Transverse colon (tissue), 4 donors: ENCODE measurements around the gene TANGO2. TPM values are rescaled to one million over a fixed set of nuclear protein-coding genes. Genes with fewer than 3 reads are reported as not detected.

ENCODE experiments used
- DNase-seq: peaks from one replicate; pipeline ENCODE4 v3.0.0-alpha.2; 2019
- H3K27ac ChIP-seq, 4 donors: fragments of 200-600 bp; sonication (generic); 2 replicates each; pipeline ENCODE4 v1.5.1; 2016 to 2018; ENCODE audit warnings: inconsistent platforms in 4 of 4
- H3K27me3 ChIP-seq: fragments of 200-600 bp; sonication (generic); 2 replicates; pipeline ENCODE4 v1.5.1; 2017; ENCODE audit warnings: inconsistent platforms
- H3K36me3 ChIP-seq, 4 donors: fragments of 200-600 bp; sonication (generic); 2 replicates each; pipeline ENCODE4 v1.5.1; 2017 to 2019; ENCODE audit warnings: inconsistent platforms in 4 of 4
- H3K4me1 ChIP-seq, 4 donors: fragments of 200-600 bp; sonication (generic); 2 replicates each; pipeline ENCODE4 v1.5.1; 2017 to 2020; ENCODE audit warnings: inconsistent platforms in 4 of 4
- H3K4me3 ChIP-seq, 4 donors: fragments of 200-600 bp; sonication (generic); 1 replicate in 1 of 4; 2 replicates in 3 of 4; pipeline versions ENCODE4 v1.5.1 to v1.6.1; 2017 to 2019; ENCODE audit warnings: inconsistent platforms in 4 of 4
- H3K9me3 ChIP-seq, 2 donors: fragments of 200-600 bp; sonication (generic); 2 replicates each; pipeline ENCODE4 v1.5.1; 2017 to 2019; ENCODE audit warnings: inconsistent platforms in 2 of 2
- EP300 ChIP-seq: sonication (generic); formaldehyde crosslinking; IDR thresholded peaks from one replicate; pipeline ENCODE4 v1.6.1; 2017; ENCODE audit warnings: antibody characterized with exemption, low read depth
- POLR2A ChIP-seq: fragments of 450-650 bp; IDR thresholded peaks from one replicate; pipeline ENCODE4 v1.6.1; 2016; ENCODE audit warnings: antibody characterized with exemption, mild to moderate bottlenecking, moderate library complexity
- POLR2AphosphoS5 ChIP-seq, 3 donors: sonication (generic); formaldehyde crosslinking; IDR thresholded peaks; one replicate each; pipeline ENCODE4 v1.6.1; 2016; ENCODE audit warnings: antibody characterized with exemption in 3 of 3
- WGBS, 2 donors: methylation state at CpG; one replicate each; pipeline ENCODE4 v1.1.5; 2018; ENCODE audit warnings: low coverage in 1 of 2; 5-methylcytosine and 5-hydroxymethylcytosine counted together
- in situ Hi-C, 4 donors: fragments of 200-750 bp; cut with MboI; loops; one replicate each; pipeline versions ENCODE4 v1.15.0 to v1.15.1; 2017; ENCODE audit warnings: low sequenced_read_pairs in 3 of 4, low pct_ligation_motif_present in 1 of 4, low pct_unique_long_range_greater_than_20kb in 1 of 4
- intact Hi-C: fragments of 100-400 bp; cut with DNase I; formaldehyde crosslinking; loops from one replicate; pipeline ENCODE4 v1.15.1; 2023; ENCODE audit warnings: low total_unique reads
- total RNA-seq, 4 donors: library from RNA; depleted of rRNA; stranded (reverse); fragments of >200 nt; gene quantifications; one replicate each; pipeline ENCODE4 v1.1.0, GENCODE V29; 2016
- TF ChIP-seq, protein P1 (sequence below), 5 experiments: fragments of 200-600 bp in 3 of 5; fragments of 450-650 bp in 2 of 5; sonication (generic) in 3 of 5; IDR thresholded peaks; 1 replicate in 2 of 5; 2 replicates in 3 of 5; pipeline ENCODE4 v1.5.1; 2016 to 2017; ENCODE audit warnings: antibody characterized with exemption in 5 of 5, inconsistent platforms in 3 of 5, mild to moderate bottlenecking in 2 of 5, moderate library complexity in 1 of 5

TANGO2 gene
- total RNA-seq, 4 donors from 2014 or later = 32.9 to 101 (median 50.6) TPM

DNA sequence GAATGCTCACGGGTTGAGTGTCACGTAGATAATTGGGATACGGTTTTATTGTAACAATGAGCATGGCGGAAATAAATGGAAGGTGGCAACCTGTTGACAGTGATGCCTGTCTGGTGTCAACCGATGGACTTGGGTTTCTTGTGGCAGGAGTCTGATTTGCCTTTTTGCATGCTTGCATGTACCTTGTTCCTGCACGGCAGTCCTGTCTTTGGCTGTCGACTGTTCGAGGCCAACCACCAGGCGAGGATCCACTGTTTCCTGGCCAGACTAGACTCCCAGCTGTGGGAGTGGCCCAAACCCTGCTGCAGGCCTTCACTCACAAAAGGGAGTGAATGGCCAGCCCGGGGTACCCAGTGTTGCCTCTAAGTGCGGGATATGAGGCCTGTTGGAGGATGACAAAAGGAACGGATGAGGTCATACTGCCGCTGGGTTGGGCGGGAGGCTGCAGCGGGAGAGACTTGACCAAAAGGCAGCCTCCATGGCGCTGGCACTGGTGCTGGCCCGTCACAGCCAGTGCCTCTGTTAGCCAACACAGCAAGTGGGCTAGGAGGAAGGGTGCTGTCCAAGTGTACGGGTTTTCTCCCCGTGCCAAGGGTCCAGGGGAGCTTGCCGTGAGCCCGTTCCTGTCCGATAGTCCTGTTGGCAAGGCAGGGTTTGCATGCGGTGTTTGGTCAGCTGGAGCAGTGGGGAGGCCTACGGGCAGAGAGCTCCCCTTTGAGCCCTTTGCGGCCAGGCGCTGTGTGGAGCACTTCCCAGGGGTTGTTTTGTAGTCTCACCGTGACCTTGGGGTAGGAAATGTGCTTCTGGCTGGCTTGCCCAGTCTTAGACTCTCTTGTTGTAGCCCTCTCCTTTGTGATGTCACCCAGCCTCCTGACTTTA, 60.1 kb downstream of the TANGO2 start:
- DNase-seq = peak; percentile 25
- H3K27me3 ChIP-seq = no peaks in the 10 kb centered on the region
- H3K4me1 ChIP-seq = peaks cover 22 to 52% (median 30%) of the 10 kb centered on the region in 4 donors
- H3K36me3 ChIP-seq = peaks cover 0 to 5% (median 2%) of the 10 kb centered on the region in 4 donors
- WGBS, 2 donors = 0 to 12% methylated on average over 5 to 27 of the region's 27 CpGs
- in situ Hi-C loops = no loop called here
- TF ChIP-seq, protein P1, sequence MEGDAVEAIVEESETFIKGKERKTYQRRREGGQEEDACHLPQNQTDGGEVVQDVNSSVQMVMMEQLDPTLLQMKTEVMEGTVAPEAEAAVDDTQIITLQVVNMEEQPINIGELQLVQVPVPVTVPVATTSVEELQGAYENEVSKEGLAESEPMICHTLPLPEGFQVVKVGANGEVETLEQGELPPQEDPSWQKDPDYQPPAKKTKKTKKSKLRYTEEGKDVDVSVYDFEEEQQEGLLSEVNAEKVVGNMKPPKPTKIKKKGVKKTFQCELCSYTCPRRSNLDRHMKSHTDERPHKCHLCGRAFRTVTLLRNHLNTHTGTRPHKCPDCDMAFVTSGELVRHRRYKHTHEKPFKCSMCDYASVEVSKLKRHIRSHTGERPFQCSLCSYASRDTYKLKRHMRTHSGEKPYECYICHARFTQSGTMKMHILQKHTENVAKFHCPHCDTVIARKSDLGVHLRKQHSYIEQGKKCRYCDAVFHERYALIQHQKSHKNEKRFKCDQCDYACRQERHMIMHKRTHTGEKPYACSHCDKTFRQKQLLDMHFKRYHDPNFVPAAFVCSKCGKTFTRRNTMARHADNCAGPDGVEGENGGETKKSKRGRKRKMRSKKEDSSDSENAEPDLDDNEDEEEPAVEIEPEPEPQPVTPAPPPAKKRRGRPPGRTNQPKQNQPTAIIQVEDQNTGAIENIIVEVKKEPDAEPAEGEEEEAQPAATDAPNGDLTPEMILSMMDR (IDR thresholded peaks at IDR 0.05) = no peak
- TF ChIP-seq POLR2AphosphoS5 (IDR thresholded peaks at IDR 0.05) (no peak), EP300 (no peak), POLR2A (no peak)
- H3K27ac ChIP-seq = peak overlapping the region; percentile 92 to 98 (median 94)
- no peaks in the 10 kb centered on the region for H3K9me3 ChIP-seq
- intact Hi-C loops = no loop called here
- peak overlapping the region; percentile 62 to 94 (median 80) for H3K4me3 ChIP-seq

DNA sequence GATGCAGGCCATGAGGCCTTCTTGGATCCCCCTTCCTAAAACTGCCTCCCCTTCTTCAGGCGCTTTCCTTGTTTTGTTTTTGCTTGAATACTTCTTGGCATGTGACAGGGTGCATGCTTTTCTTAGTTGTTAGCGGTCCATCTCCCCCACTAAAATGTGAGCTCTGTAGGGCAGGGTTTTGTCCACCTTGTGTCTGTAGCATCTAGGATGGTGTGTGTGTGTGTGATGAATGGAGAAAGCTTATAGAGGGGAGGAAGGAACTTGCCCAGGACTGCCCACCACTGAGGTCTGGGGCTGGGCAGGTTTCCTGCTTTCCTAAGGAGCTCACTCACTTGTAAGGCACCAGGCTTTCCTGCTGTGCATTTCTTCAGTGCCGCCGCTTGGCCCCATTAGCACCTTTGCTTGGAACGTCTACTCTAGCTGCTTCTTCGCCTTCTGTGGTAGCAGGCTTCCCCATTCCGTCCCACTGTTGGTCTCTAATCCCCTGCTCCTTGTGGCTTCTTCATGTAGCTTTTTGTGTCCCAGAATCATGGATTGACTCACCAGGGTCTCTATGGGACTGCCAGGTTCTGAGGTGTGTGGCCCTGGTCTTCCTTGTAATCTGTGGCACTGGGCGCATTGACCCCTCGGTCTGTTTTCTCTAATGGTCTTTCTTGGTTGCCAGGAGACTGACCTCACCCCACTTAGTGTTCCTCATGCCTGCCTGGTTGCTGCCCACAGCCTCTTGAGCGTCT, 62.4 kb downstream of the TANGO2 start:
- no peak for DNase-seq
- in situ Hi-C loops = no loop called here
- H3K27ac ChIP-seq = no peak overlapping the region
- H3K4me3 ChIP-seq = no peak overlapping the region
- no peaks in the 10 kb centered on the region for H3K9me3 ChIP-seq
- TF ChIP-seq POLR2AphosphoS5 (IDR thresholded peaks at IDR 0.05) = no peak
- TF ChIP-seq, protein P1 (IDR thresholded peaks at IDR 0.05) = no peak
- no peak for TF ChIP-seq EP300
- no peak for TF ChIP-seq POLR2A
- intact Hi-C loops = no loop called here
- 87 to 100% methylated on average over 1 to 10 of the region's 10 CpGs for WGBS, 2 donors
- peaks cover 22 to 52% (median 30%) of the 10 kb centered on the region in 4 donors for H3K4me1 ChIP-seq
- no peaks in the 10 kb centered on the region for H3K27me3 ChIP-seq
- H3K36me3 ChIP-seq = peaks cover 0 to 26% (median 4%) of the 10 kb centered on the region in 4 donors

DNA sequence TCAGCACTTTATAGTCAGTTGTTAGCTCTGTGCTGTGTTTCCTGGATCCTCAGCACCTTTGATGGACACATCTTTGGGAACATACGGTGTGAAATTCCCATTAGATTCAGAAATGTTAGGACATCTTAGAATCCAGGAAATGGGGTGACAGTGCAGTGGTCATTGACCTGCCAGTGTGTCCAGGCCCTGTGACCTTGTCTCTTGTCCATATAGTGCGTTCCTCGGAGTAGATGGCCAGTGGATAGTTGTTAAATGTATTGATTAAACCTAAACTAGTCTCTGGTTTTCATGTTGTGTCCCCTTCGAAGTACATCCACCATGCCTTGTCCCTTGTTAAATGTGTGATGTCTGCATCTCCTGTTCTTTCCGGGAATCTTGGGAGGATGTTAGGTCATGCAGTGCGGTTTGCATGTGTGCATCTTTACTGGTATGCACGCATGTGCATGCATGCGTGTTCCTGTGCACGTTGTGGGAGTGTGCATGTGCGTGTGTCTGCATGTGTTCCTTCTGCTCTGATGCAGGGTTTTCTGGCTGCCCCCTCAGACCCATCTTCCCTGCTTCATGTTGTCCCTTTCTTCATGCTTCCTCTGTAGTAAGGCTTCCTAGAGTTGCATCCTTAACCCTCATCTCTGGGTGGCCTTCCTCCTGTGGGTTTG, 63.1 kb downstream of the TANGO2 start:
- in situ Hi-C loops (no loop called here), intact Hi-C loops (no loop called here)
- no peak for DNase-seq
- Histone ChIP-seq H3K36me3 (peaks cover 0 to 31% (median 4%) of the 10 kb centered on the region in 4 donors), H3K27ac (no peak overlapping the region), H3K27me3 (no peaks in the 10 kb centered on the region), H3K4me3 (no peak overlapping the region), H3K4me1 (peaks cover 22 to 49% (median 30%) of the 10 kb centered on the region in 4 donors), H3K9me3 (no peaks in the 10 kb centered on the region)
- WGBS, 2 donors = 73 to 90% methylated on average over 2 to 10 of the region's 10 CpGs
- TF ChIP-seq EP300 = no peak
- no peak for TF ChIP-seq POLR2AphosphoS5 (IDR thresholded peaks at IDR 0.05)
- TF ChIP-seq POLR2A = no peak
- TF ChIP-seq, protein P1 (IDR thresholded peaks at IDR 0.05) = no peak
